NCI-H510A (cell line): ENCODE data around the gene TBXA2R.

Experiments used
- DNase-seq: peaks from one replicate; lab custom pipeline; 2025; lab: John Stamatoyannopoulos, UW

TBXA2R gene

DNA sequence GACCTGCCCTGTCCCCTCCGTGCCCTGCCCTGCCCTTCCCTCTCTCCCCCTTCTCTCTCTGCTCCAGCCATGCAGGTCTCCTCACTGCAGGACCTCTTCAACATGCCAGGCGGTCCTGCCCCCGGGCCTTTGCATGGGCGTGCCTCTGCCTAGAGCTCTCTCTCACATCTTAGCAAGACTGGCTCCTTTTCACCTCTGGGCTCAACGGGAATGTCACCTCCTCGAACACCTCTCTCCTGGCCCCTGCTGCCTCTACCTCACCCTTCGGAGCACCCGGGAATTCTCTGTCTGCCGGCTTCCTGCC, 54.9 kb downstream of the TBXA2R start:
- no peak for DNase-seq

DNA sequence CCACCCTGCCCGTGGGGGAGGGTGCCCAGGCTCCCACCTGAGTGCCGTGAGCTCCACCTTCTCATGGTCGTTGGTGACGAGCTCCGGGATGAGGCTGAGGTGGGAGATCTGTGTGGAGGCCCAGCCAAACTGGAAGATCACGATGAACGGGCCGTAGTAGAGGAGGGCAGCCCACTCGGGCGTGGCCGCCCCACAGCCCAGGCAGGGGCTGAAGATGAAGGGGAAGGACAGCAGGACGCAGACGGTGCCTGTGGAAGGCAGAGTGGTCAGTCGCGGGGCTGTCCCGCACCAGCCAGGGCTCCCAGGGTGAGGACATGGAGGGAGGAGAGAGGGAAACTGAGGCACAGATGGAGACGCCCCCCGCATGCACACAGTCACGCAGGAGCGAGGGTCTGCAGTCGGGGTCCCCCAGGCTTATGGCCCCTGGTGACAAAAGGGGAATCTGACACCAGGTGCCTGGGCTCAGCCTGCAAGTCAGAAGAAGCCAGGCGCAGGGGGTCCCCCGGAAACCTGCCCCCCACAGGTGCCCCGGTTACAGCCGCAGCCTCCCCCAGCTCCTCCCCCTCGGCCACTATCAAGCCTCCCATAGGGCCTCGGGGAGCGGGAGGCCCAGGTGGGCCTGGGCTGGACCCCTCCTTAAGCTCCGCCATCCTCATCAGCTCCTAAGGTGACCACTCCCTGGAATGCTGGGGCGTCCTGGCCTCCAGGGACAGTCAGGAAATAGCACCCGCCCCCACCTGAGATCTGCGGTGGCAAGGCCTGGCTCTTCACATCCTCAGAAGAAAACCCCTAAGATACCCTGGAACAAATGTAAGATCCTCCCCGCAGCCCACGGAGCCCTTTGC, 55.5 kb downstream of the TBXA2R start:
- DNase-seq, result no peak

DNA sequence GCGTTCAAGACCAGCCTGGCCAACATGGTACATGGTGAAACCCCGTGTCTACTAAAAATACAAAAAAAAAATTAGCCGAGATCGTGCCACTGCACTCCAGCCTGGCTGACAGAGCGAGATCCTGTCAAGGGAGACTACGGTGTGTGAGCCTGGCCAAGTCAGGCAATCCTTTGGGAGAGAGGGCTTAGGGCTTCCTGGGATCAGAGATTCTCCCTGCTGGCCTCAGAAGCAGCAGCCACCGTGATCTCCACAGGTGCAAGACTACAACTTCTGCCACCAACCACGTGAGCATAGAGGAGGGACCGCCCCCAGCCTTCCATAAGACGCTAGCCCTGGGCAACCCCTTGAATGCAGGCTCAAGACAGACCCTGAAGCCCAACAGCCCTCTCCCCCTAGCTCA, 56.9 kb downstream of the TBXA2R start:
- DNase-seq, result no peak

DNA sequence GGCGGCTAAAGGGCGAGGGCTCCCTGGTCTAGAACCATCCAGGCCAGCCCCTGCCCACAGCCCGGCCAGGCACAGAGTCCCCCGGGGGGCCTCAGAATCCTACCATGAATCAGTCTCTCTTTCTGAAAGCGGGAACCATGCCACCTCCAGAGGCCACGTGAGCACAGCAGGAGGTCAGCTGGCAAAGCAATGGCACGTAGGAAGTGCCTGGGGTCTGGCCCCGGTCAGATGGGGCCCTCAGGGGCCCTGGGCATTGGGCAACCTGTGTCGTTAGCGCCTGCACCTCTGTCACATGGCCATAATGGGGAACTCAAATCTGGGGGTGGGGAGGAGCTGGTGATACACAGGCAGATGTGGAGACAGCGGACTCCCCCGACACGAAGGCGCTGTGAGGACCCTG, 58.1 kb downstream of the TBXA2R start:
- DNase-seq, result no peak

DNA sequence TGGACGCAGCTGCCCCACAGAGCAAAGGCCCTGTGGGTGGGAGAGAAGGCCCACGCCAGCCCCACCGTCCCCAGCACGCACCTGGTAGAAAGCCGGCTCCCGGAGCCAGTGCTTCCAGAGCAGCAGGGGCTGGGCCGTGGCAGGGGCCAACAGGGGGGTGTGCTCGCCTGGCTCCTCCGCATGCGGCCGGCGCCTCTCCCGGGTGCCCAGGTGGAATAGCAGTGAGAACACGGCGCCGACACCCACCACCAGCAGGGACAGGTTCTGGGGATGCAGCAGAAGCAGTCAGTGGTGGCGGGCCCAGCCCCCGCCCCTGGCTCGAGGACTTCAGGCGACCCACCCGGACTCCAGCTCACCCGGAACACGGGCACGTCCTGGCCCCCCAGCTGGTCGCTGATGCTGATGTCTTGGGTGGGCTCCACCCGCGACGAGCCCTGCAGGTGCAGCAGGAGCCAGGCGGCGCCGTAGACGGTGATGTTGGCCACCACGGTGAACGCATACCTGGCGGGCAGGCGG, 58.9 kb downstream of the TBXA2R start:
- DNase-seq, result no peak

DNA sequence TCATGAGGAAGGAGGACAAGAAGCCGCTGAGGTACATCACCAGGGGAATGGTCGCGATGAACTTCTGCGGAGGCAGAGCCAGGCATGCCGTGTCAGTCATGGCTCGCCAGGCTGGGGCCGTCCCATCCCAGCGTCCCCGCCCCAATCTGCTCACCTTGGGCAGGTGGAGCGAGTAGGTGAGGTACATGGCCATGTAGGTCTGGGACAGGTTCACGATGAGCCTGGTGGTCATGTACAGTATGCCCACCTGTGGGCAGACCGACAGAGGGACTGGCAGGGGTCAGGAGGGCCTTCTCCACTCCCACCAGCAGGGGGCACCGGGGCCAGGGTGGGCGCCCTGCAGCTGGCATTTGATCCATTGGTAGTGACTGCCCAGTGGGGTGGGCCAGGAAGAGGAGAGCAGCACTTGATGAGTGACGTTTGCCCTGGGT, 59.4 kb downstream of the TBXA2R start:
- DNase-seq, result no peak

DNA sequence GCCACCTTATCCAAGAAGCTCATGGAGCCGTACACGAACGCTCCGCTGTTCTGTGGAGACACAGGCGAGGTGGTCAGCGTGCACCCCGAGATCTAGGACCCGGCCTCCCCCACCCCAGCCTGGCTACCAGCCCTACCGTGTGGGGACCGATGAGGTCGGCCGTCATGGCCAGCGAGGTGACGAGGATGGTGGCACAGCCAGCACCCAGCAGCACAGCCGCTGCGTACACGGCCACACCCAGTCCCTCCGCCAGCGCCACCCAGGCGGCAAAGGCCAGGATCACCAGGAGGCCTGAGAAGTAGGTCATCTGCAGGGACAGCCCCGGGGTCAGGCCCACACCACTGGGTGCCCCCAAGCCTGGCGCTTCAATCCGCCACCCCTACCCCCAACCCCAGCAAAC, 60.6 kb downstream of the TBXA2R start:
- no peak for DNase-seq

DNA sequence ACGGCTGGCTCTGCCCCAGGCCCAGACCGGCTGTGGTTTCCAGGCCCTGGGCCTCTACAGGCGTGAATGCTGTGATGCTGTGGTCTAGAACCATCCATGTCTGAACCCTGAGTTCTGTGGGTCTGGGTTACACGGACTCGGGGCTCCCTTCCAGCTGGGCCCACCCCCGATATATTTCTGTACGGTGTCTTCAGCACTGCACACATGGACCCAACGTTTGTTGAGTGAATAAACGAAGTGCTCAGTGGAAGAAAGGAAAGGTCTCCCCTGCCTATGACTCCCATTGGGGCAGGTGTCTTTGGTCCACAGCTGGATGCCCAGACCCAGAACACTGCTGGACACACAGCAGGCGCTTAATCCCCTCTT, 61.0 kb downstream of the TBXA2R start:
- no peak for DNase-seq

DNA sequence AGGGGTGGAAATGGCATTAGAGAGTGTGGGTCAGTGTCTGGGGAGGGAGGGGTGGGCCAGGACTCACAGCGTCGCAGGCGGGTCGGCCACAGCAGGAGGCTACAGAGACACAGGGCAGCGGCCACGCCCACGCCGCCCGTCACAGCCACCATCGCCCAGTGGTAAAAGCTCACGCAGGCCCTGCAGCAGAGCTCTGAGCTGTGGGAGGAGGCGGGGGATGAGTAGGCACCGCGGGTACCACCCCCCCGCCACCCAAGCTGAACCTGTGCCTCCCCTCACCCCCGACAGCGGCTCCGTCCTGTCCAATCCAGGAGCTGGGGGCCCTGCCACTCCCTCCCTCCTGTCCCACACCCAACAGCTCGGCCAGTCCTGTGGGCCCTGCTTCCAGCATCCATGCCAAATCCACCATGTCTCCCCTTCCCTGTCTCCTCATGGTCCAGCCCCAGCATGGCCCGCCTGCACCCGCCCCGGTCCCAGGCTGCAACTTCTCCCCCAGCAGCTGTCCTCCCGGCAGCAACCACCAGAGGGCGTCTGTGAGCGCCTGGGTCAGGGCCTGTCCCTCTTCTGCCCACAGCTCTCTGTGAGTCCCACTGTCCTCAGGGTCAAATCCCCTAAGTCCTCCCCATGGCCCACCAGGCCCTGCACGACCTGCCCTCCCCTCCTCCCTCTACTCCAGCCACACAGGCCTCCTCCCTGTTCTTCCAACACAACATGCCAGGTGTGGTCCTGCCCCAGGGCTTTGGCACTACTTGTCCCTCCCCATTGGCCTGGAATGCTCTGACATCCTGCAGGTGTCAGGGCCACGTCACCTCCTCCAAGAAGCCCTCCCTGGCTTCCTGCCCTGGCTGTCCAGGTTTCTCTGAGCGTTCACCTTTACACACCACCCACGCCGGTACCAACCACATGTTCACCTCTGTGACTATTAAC, 61.7 kb downstream of the TBXA2R start:
- DNase-seq, result no peak
